Skeletal muscle tissue (tissue), 4 donors: Measurements from ENCODE around the gene TTC34. TPM values are rescaled to one million over a fixed set of nuclear protein-coding genes. Genes with fewer than 3 reads are reported as not detected.

ENCODE experiments used
- H3K27ac ChIP-seq: one replicate; pipeline ENCODE4 v1.7.0; 2013; ENCODE audit warnings: mild to moderate bottlenecking, low read depth, low read length, inconsistent platforms
- H3K27me3 ChIP-seq, 3 donors: one replicate each; pipeline ENCODE4 v1.7.0; 2013; ENCODE audit warnings: low read length in 3 of 3; ENCODE audit not compliant: control insufficient read depth in 3 of 3, insufficient read depth in 3 of 3
- H3K36me3 ChIP-seq, 3 donors: one replicate each; pipeline ENCODE4 v1.7.0; 2013; ENCODE audit warnings: low read length in 3 of 3; ENCODE audit not compliant: control insufficient read depth in 3 of 3, insufficient read depth in 3 of 3
- H3K4me1 ChIP-seq, 3 donors: one replicate each; pipeline ENCODE4 v1.7.0; 2013; ENCODE audit warnings: low read length in 3 of 3, mild to moderate bottlenecking in 3 of 3; ENCODE audit not compliant: control insufficient read depth in 3 of 3, insufficient read depth in 3 of 3
- H3K4me3 ChIP-seq, 3 donors: one replicate each; pipeline ENCODE4 v1.7.0; 2013; ENCODE audit warnings: low read length in 3 of 3
- H3K9ac ChIP-seq, 3 donors: one replicate each; pipeline ENCODE4 v1.7.0; 2013; ENCODE audit warnings: low read length in 3 of 3, mild to moderate bottlenecking in 3 of 3, moderate library complexity in 2 of 3, low read depth in 1 of 3
- H3K9me3 ChIP-seq, 3 donors: one replicate each; pipeline ENCODE4 v1.7.0; 2013; ENCODE audit warnings: low read length in 3 of 3; ENCODE audit not compliant: control insufficient read depth in 3 of 3
- total RNA-seq: library from RNA; depleted of rRNA; stranded (reverse); fragments of >200 nt; gene quantifications from one replicate; pipeline ENCODE4 v1.2.3, GENCODE V29; 2014
- donor health status: Osteomylitis.

TTC34 gene
- total RNA-seq, 1 donor from 2014 or later, result under 0.01 TPM

GRCh38 chr1:2811533-2811918 lies 10.0 kb upstream of the TTC34 start:
- Histone ChIP-seq H3K4me3 (no peak overlapping the region), H3K36me3 (no peaks in the 10 kb centered on the region), H3K9ac (no peak overlapping the region), H3K4me1 (no peaks in the 10 kb centered on the region), H3K27me3 (peaks cover 19 to 34% (median 24%) of the 10 kb centered on the region in 3 donors), H3K27ac (no peak overlapping the region), H3K9me3 (peaks cover 0 to 12% (median 0%) of the 10 kb centered on the region in 3 donors)

- peaks cover 24 to 39% (median 28%) of the 10 kb centered on the region in 3 donors for H3K27me3 ChIP-seq
- no peak overlapping the region for H3K4me3 ChIP-seq
Measured at GRCh38 chr1:2810899-2811532, 9.5 kb upstream of the TTC34 start.

GRCh38 chr1:2810281-2810680 lies 8.8 kb upstream of the TTC34 start:
- H3K9ac ChIP-seq, result no peak overlapping the region
- H3K4me1 ChIP-seq, result no peaks in the 10 kb centered on the region
- no peak overlapping the region for H3K27ac ChIP-seq
- H3K27me3 ChIP-seq, result peaks cover 26 to 46% (median 29%) of the 10 kb centered on the region in 3 donors
- peaks cover 0 to 12% (median 0%) of the 10 kb centered on the region in 3 donors for H3K9me3 ChIP-seq
- H3K4me3 ChIP-seq, result no peak overlapping the region
- no peaks in the 10 kb centered on the region for H3K36me3 ChIP-seq

More at GRCh38 chr1:2810899-2811532, 9.5 kb upstream of the TTC34 start:
- no peaks in the 10 kb centered on the region for H3K36me3 ChIP-seq
- H3K4me1 ChIP-seq, result no peaks in the 10 kb centered on the region
- peaks cover 0 to 12% (median 0%) of the 10 kb centered on the region in 3 donors for H3K9me3 ChIP-seq
- no peak overlapping the region for H3K27ac ChIP-seq
- H3K9ac ChIP-seq, result no peak overlapping the region

GRCh38 chr1:2809656-2810055 lies 8.2 kb upstream of the TTC34 start:
- H3K27me3 ChIP-seq, result peaks cover 26 to 46% (median 31%) of the 10 kb centered on the region in 3 donors
- no peak overlapping the region for H3K4me3 ChIP-seq

GRCh38 chr1:2808831-2809605 lies 7.5 kb upstream of the TTC34 start:
- peaks cover 0 to 6% (median 0%) of the 10 kb centered on the region in 3 donors for H3K9me3 ChIP-seq
- no peaks in the 10 kb centered on the region for H3K4me1 ChIP-seq
- no peak overlapping the region for H3K4me3 ChIP-seq
- peaks cover 30 to 51% (median 37%) of the 10 kb centered on the region in 3 donors for H3K27me3 ChIP-seq
- no peak overlapping the region for H3K9ac ChIP-seq
- H3K27ac ChIP-seq, result no peak overlapping the region
- H3K36me3 ChIP-seq, result no peaks in the 10 kb centered on the region

More at GRCh38 chr1:2809656-2810055, 8.2 kb upstream of the TTC34 start:
- no peaks in the 10 kb centered on the region for H3K4me1 ChIP-seq
- H3K36me3 ChIP-seq, result no peaks in the 10 kb centered on the region
- no peak overlapping the region for H3K27ac ChIP-seq
- H3K9me3 ChIP-seq, result peaks cover 0 to 12% (median 0%) of the 10 kb centered on the region in 3 donors
- H3K9ac ChIP-seq, result no peak overlapping the region

- Histone ChIP-seq H3K9ac (no peak overlapping the region), H3K27ac (no peak overlapping the region), H3K27me3 (peaks cover 36 to 56% (median 44%) of the 10 kb centered on the region in 3 donors), H3K9me3 (peaks cover 0 to 6% (median 0%) of the 10 kb centered on the region in 3 donors), H3K36me3 (no peaks in the 10 kb centered on the region), H3K4me1 (no peaks in the 10 kb centered on the region), H3K4me3 (no peak overlapping the region)
Measured at GRCh38 chr1:2808386-2808705, 6.9 kb upstream of the TTC34 start.

- no peaks in the 10 kb centered on the region for H3K36me3 ChIP-seq
- no peak overlapping the region for H3K27ac ChIP-seq
- H3K9ac ChIP-seq, result no peak overlapping the region
- peaks cover 0 to 4% (median 0%) of the 10 kb centered on the region in 3 donors for H3K9me3 ChIP-seq
- H3K4me3 ChIP-seq, result no peak overlapping the region
- peaks cover 41 to 60% (median 49%) of the 10 kb centered on the region in 3 donors for H3K27me3 ChIP-seq
- no peaks in the 10 kb centered on the region for H3K4me1 ChIP-seq
Measured at GRCh38 chr1:2807678-2808385, 6.3 kb upstream of the TTC34 start.

GRCh38 chr1:2807036-2807435 lies 5.5 kb upstream of the TTC34 start:
- H3K27ac ChIP-seq, result no peak overlapping the region
- H3K4me3 ChIP-seq, result no peak overlapping the region
- H3K4me1 ChIP-seq, result no peaks in the 10 kb centered on the region
- peaks cover 45 to 59% (median 54%) of the 10 kb centered on the region in 3 donors for H3K27me3 ChIP-seq
- no peak overlapping the region for H3K9ac ChIP-seq
- H3K36me3 ChIP-seq, result no peaks in the 10 kb centered on the region
- no peaks in the 10 kb centered on the region for H3K9me3 ChIP-seq

GRCh38 chr1:2806591-2806990 lies 5.1 kb upstream of the TTC34 start:
- Histone ChIP-seq H3K9ac (no peak overlapping the region), H3K27me3 (peaks cover 48 to 60% (median 56%) of the 10 kb centered on the region in 3 donors), H3K27ac (no peak overlapping the region)

More at GRCh38 chr1:2806591-2806990, 5.1 kb upstream of the TTC34 start:
- Histone ChIP-seq H3K4me3 (no peak overlapping the region), H3K36me3 (no peaks in the 10 kb centered on the region), H3K4me1 (no peaks in the 10 kb centered on the region), H3K9me3 (no peaks in the 10 kb centered on the region)
